Thyroid gland (tissue), 4 donors: ENCODE results near the gene BTNL9. TPM values are rescaled to one million over a fixed set of nuclear protein-coding genes. Genes with fewer than 3 reads are reported as not detected.

Source experiments
- DNase-seq, 2 donors: peaks; one replicate each; pipeline ENCODE4 v3.0.0-alpha.2; 2019
- H3K27ac ChIP-seq, 3 donors: fragments of 200-600 bp; sonication (generic); 1 replicate in 2 of 3; 2 replicates in 1 of 3; pipeline ENCODE4 v1.5.1; 2016 to 2019; ENCODE audit warnings: mild to moderate bottlenecking in 1 of 3, moderate library complexity in 1 of 3
- H3K27me3 ChIP-seq: fragments of 200-600 bp; sonication (generic); one replicate; pipeline ENCODE4 v1.5.1; 2019
- H3K36me3 ChIP-seq, 2 donors: fragments of 200-600 bp; sonication (generic); one replicate each; pipeline ENCODE4 v1.5.1; 2016 to 2019
- H3K4me1 ChIP-seq, 2 donors: fragments of 200-600 bp; sonication (generic); one replicate each; pipeline ENCODE4 v1.5.1; 2017 to 2019
- H3K4me3 ChIP-seq, 3 donors: fragments of 200-600 bp; sonication (generic); replicated peaks in 1 of 3; 1 replicate in 2 of 3; 2 replicates in 1 of 3; pipeline ENCODE4 v1.5.1; 2016; ENCODE audit warnings: mild to moderate bottlenecking in 1 of 3
- H3K9me3 ChIP-seq: fragments of 200-600 bp; sonication (generic); one replicate; pipeline ENCODE4 v1.5.1; 2017
- POLR2A ChIP-seq, 2 donors: fragments of 450-650 bp; IDR thresholded peaks; one replicate each; pipeline ENCODE4 v1.6.1; 2017; ENCODE audit warnings: antibody characterized with exemption in 2 of 2, mild to moderate bottlenecking in 2 of 2, moderate library complexity in 1 of 2
- WGBS, 2 donors: methylation state at CpG; one replicate each; pipeline ENCODE4 v1.1.5; 2017; 5-methylcytosine and 5-hydroxymethylcytosine counted together
- intact Hi-C: fragments of 100-400 bp; cut with DNase I; formaldehyde crosslinking; loops from one replicate; pipeline ENCODE4 v1.15.1; 2023
- total RNA-seq, 4 donors: library from RNA; depleted of rRNA; stranded (reverse); fragments of >200 nt; gene quantifications; one replicate each; pipeline ENCODE4 v1.2.3, GENCODE V29; 2016
- TF ChIP-seq, protein P1 (sequence below), 6 experiments: fragments of 200-600 bp in 3 of 6; fragments of 450-650 bp in 3 of 6; sonication (generic) in 3 of 6; IDR thresholded peaks; one replicate each; pipeline ENCODE4 v1.5.1; 2016 to 2019; ENCODE audit warnings: antibody characterized with exemption in 6 of 6, mild to moderate bottlenecking in 2 of 6, inconsistent platforms in 1 of 6, moderate library complexity in 1 of 6

The BTNL9 gene
- total RNA-seq, 4 donors from 2014 or later = 12.9 to 77.1 (median 34.3) TPM

DNA sequence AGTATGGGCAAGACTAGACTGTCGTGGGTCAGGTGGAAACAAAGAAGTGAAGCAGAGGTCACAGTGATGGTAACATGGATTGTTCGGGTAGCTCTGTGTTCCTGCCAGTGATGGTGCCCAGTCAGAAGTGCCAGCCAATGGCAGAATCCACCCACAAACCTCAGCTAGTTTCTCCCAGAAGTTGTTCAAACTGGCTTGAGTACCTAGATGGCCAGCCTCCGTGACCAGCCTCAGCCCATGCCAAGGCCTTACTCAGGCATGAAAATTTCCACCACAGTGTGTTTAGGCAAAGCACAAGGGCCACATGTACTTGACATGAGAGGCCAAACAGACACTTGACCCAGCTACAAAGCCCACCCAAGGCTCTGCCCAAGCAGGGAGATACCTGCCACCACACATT, 19.4 kb upstream of the BTNL9 start:
- Histone ChIP-seq H3K9me3 (no peaks in the 10 kb centered on the region), H3K36me3 (no peaks in the 10 kb centered on the region), H3K27ac (peak overlapping the region; percentile 49 to 71 (median 65)), H3K4me3 (no peak overlapping the region), H3K27me3 (no peaks in the 10 kb centered on the region), H3K4me1 (peaks cover 0 to 16% of the 10 kb centered on the region in 2 donors)
- peak; percentile 85 to 87 for DNase-seq
- TF ChIP-seq POLR2A (IDR thresholded peaks at IDR 0.05) = no peak
- TF ChIP-seq, protein P1, sequence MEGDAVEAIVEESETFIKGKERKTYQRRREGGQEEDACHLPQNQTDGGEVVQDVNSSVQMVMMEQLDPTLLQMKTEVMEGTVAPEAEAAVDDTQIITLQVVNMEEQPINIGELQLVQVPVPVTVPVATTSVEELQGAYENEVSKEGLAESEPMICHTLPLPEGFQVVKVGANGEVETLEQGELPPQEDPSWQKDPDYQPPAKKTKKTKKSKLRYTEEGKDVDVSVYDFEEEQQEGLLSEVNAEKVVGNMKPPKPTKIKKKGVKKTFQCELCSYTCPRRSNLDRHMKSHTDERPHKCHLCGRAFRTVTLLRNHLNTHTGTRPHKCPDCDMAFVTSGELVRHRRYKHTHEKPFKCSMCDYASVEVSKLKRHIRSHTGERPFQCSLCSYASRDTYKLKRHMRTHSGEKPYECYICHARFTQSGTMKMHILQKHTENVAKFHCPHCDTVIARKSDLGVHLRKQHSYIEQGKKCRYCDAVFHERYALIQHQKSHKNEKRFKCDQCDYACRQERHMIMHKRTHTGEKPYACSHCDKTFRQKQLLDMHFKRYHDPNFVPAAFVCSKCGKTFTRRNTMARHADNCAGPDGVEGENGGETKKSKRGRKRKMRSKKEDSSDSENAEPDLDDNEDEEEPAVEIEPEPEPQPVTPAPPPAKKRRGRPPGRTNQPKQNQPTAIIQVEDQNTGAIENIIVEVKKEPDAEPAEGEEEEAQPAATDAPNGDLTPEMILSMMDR (IDR thresholded peaks at IDR 0.05) = no peak
- 35 to 40% methylated on average over 3 of the region's 3 CpGs for WGBS, 2 donors
- intact Hi-C loops = no loop called here

DNA sequence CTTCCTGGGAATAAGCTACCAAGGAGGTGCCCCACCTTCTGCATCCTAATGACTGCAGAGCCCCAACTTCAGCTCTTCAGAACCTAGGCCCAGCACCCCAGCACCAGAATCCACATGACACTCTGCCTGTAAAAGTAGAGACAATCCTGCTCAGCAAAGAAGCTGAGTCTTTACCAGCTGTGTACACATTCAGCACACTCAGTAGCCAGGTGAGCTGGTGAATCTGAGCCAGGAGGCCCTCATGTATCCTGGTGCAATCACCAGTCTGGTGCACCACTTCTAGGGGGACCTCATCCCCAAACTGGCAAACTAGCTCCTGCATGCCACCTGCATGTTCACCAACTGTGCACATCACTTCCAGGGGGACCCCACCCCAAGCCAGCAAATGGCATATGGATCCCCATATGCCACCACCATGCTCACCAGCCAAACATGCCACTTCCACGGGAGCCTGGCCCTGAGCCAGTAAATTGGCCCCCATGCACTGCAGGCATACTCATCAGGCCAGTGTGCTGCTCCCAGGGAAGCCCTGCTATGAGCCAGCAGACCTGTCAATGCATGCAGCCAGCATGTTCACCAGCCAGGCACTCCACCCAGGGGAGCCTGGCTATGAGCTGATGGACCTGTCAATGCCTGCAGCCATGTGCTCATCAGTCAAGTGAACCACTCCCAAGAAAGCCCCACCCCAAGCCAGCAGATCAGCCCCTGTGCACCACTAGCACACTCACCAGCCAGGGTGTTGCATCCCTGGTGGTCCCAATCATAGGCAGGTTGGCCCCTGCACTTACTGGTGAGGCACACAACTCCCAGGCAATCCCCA, 15.6 kb upstream of the BTNL9 start:
- no peaks in the 10 kb centered on the region for H3K9me3 ChIP-seq
- no peak overlapping the region for H3K27ac ChIP-seq
- no peak overlapping the region for H3K4me3 ChIP-seq
- H3K36me3 ChIP-seq = no peaks in the 10 kb centered on the region
- no peak for DNase-seq
- WGBS, 2 donors = 100% methylated on average over 1 of the region's 1 CpG; no CpG with 5 or more reads in 1 of the 2 donors
- intact Hi-C loops = no loop called here
- no peak for TF ChIP-seq POLR2A (IDR thresholded peaks at IDR 0.05)
- TF ChIP-seq, protein P1 (IDR thresholded peaks at IDR 0.05) = no peak
- H3K27me3 ChIP-seq = no peaks in the 10 kb centered on the region
- peaks cover 0 to 16% of the 10 kb centered on the region in 2 donors for H3K4me1 ChIP-seq

DNA sequence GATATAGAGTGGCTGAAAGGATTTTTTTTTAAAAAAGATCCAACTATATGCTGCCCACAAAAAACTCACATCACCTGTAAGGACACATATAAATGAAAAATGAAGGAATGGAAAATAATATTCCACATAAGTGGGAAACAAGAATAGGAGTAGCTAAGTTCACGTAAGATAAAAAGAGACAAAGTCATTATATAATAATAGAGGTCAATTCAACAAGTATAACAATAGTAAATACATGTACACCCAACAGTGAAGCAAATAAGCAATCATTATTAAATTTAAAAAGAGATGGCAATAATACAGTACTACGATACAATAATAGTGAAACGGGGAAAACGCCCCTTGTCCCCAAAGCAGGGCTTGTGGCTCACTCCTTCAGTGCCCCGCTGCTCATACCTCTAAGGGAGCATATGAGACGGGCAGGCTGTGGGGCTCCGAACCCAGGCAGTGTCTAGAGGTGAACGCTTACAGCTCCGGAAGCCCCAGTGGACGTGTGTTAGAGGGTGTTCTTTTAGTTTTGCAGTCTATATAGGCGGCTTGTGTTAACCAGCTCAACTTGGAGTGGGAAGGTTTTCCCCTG, 12.5 kb upstream of the BTNL9 start:
- Histone ChIP-seq H3K36me3 (no peaks in the 10 kb centered on the region), H3K27ac (no peak overlapping the region), H3K9me3 (no peaks in the 10 kb centered on the region), H3K27me3 (no peaks in the 10 kb centered on the region), H3K4me3 (no peak overlapping the region), H3K4me1 (no peaks in the 10 kb centered on the region)
- TF ChIP-seq, protein P1 (IDR thresholded peaks at IDR 0.05) = no peak
- TF ChIP-seq POLR2A (IDR thresholded peaks at IDR 0.05) = no peak
- intact Hi-C loops = no loop called here
- no peak for DNase-seq
- 81 to 89% methylated on average over 11 of the region's 11 CpGs for WGBS, 2 donors

DNA sequence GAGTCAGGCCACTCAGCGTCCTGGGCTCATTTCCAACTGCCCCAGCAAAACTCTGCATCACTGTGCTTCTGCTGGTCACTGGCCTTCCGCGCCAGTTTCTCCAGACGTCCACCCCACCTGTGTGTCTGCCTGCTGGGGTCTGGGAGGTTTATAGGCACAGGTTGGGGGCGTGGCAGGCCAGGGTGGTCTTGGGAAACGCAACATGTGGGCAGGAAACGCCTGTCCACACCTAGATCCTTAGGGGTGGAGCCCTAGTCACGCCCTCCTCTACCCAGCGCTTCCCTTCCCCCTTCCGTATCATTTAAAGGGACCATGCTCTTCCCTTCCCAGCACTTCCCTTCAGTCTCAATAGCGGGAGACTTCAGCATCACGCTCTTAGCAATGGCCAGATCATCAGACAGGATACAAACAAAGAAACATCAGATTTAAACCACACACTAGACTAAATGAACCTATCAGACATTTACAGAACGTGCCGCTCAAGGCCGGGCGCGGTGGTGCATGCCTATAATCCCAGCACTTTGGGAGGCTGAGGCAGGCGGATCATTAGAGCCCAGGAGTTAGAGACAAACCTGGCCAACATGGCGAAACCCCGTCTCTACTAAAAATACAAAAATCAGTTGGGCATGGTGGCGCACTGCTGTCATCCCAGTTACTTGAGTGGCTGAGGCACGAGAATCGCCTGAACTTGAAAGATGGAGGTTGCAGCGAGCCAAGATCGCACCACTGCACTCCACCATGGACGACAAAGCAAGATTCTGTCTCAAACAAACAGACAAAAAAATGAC, 11.8 kb upstream of the BTNL9 start:
- intact Hi-C loops = no loop called here
- no peaks in the 10 kb centered on the region for H3K36me3 ChIP-seq
- H3K4me1 ChIP-seq = no peaks in the 10 kb centered on the region
- no peak overlapping the region for H3K27ac ChIP-seq
- 83% methylated on average over 25 to 26 of the region's 26 CpGs for WGBS, 2 donors
- H3K27me3 ChIP-seq = no peaks in the 10 kb centered on the region
- peak in 1 of 2 donors; percentile 24 for DNase-seq
- no peak overlapping the region for H3K4me3 ChIP-seq
- no peaks in the 10 kb centered on the region for H3K9me3 ChIP-seq
- TF ChIP-seq, protein P1 (IDR thresholded peaks at IDR 0.05) = no peak
- no peak for TF ChIP-seq POLR2A (IDR thresholded peaks at IDR 0.05)
